K562 (cell line): ENCODE measurements around the gene CCDC47. TPM values are rescaled to one million over a fixed set of nuclear protein-coding genes. Genes with fewer than 3 reads are reported as not detected.
A peak's percentile ranks its signal among the peaks of the same experiment; 100 is the strongest.

Experiments
- AFF4 ChIP-seq: sonication (generic); formaldehyde crosslinking; IDR thresholded peaks from 2 replicates; pipeline ENCODE4 v1.8.0; 2023; ENCODE audit warnings: mild to moderate bottlenecking, missing genetic modification reagents
- EWSR1 ChIP-seq: fragments of 450-650 bp; IDR thresholded peaks from 2 replicates; pipeline ENCODE4 v1.6.1; 2018; ENCODE audit warnings: borderline replicate concordance, mild to moderate bottlenecking, low read depth, moderate library complexity; ENCODE audit not compliant: partially characterized antibody
- FOXK2 ChIP-seq, 2 experiments: fragments of 450-650 bp; IDR thresholded peaks in 1 of 2; conservative IDR thresholded peaks in 1 of 2; 2 replicates each; pipeline ENCODE4 v1.6.1; 2016; ENCODE audit warnings: low read depth in 2 of 2, mild to moderate bottlenecking in 1 of 2
- NCOR1 ChIP-seq: fragments of 450-650 bp; IDR thresholded peaks from 2 replicates; pipeline ENCODE4 v1.6.1; 2016; ENCODE audit warnings: mild to moderate bottlenecking, moderate library complexity
- NEUROD1 ChIP-seq: fragments of 150-350 bp; IDR thresholded peaks from 2 replicates; pipeline ENCODE4 v1.6.1; 2014; ENCODE audit warnings: borderline replicate concordance, low read length, low read depth; ENCODE audit not compliant: partially characterized antibody
- NR2C1 ChIP-seq, 2 experiments: fragments of 450-650 bp; IDR thresholded peaks; 2 replicates each; pipeline ENCODE4 v1.6.1; 2017; ENCODE audit warnings: mild to moderate bottlenecking in 2 of 2, antibody characterized with exemption in 1 of 2, inconsistent platforms in 1 of 2, missing compliant biosample characterization in 1 of 2, missing genetic modification characterization in 1 of 2
- POLR2AphosphoS2 ChIP-seq: IDR thresholded peaks from 2 replicates; pipeline ENCODE4 v1.6.1; 2012; ENCODE audit warnings: low read length, improper control_type of control experiment
- POLR2AphosphoS5 ChIP-seq: IDR thresholded peaks from 2 replicates; pipeline ENCODE4 v1.6.1; 2011; ENCODE audit warnings: mild to moderate bottlenecking, low read depth, low read length, moderate library complexity; ENCODE audit not compliant: control insufficient read depth, insufficient read depth
- POLR3G ChIP-seq: IDR thresholded peaks from 2 replicates; pipeline ENCODE4 v1.6.1; 2011; ENCODE audit not compliant: insufficient read length, insufficient replicate concordance; ENCODE audit errors: extremely low read depth
- TBP ChIP-seq: optimal IDR thresholded peaks from 2 replicates; pipeline ENCODE3; 2011; ENCODE audit warnings: low read depth, low read length, improper control_type of control experiment
- ZNF347 ChIP-seq: fragments of 450-650 bp; formaldehyde crosslinking; IDR thresholded peaks from 2 replicates; pipeline ENCODE4 v1.4.0; 2020; ENCODE audit warnings: low read depth, mild to moderate bottlenecking, moderate library complexity
- ZNF41 ChIP-seq: fragments of 250-450 bp; sonication (Bioruptor Pico); conservative IDR thresholded peaks from 2 replicates; pipeline ENCODE4 v1.4.0; 2020; ENCODE audit warnings: mild to moderate bottlenecking
- polyA plus RNA-seq, 8 experiments: library from polyadenylated mRNA; depleted of rRNA in 4 of 8; stranded (reverse) in 5 of 8; unstranded in 3 of 8; fragments of >200 nt; fragmentation: Nextera tagmentation in 2 of 8; fragmentation: Illumina TruSeq in 1 of 8; extraction: Ambion mirVana in 2 of 8; extraction: Trizol in 1 of 8; gene quantifications; 2 replicates each; pipeline versions ENCODE4 v1.2.1 to v1.2.3, GENCODE V29; 2011 to 2014; ENCODE audit warnings: inconsistent platforms in 1 of 8, missing spikeins in 1 of 8
- total RNA-seq, 7 experiments: library from RNA; depleted of rRNA in 6 of 7; stranded (reverse); fragments of >200 nt in 6 of 7; fragmentation: Illumina TruSeq in 2 of 7; extraction: Trizol in 2 of 7; gene quantifications; 2 replicates each; pipeline versions ENCODE4 v1.2.1 to v1.2.3, GENCODE V29; 2011 to 2021; ENCODE audit warnings: low replicate concordance in 1 of 7
- TF ChIP-seq, protein P1 (sequence below): fragments of 250-450 bp; sonication (Bioruptor Pico); IDR thresholded peaks from 2 replicates; pipeline ENCODE4 v1.4.0; 2020
- TF ChIP-seq, protein P2 (sequence below): fragments of 450-650 bp; formaldehyde crosslinking; IDR thresholded peaks from 2 replicates; pipeline ENCODE4 v1.4.0; 2022; ENCODE audit warnings: missing genetic modification characterization
- TF ChIP-seq, protein P3 (sequence below): fragments of 250-450 bp; sonication (Bioruptor Pico); IDR thresholded peaks from 2 replicates; pipeline ENCODE4 v1.9.0; 2021; ENCODE audit warnings: mild to moderate bottlenecking

CCDC47 gene
- total and polyA plus RNA-seq, 9 of the 15 experiments (the other 6 are each of a cell fraction or from before 2014, with no cell fraction given), result 15.5 to 162 (median 122) TPM

DNA sequence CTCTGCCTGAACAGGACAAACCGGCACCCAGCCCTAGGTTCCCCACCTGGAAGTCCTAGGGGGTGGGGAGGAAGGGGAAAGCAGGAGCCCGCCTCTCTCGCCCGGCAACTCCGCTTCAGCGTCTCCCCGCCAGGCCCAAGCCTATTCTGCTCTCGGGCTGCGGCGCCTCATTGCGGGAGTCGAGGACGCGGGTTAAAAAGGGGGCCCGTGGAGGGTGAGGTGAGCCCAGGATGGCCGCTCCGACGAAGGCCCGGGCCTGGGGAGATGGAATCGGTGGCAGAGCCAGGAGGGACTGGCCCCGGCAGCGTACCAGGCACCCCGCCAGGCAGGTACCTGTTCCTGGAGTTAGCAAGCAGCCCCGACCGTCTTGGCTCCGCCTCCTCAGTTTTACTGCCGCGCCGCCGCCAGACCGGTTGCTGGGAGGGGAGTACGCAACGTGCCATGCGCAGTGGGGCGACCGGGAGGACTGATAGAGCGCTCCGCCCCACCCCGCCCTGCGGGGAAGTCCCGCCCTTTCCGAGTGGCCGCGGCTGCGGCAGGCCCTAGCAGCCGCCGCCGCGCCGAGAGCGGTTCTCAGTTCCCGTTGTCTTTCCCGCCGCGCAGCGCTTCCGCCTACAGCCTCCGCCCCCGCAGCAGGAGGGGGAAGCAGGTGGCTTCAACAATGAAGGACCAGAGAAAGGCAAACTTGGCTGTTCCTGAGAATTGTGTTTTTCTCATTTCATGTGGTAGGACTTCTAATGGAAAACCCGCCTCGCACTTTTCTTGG is 31.8 kb downstream of the CCDC47 start, which contains the start of gene STRADA (continued):
- TF ChIP-seq, protein P1, sequence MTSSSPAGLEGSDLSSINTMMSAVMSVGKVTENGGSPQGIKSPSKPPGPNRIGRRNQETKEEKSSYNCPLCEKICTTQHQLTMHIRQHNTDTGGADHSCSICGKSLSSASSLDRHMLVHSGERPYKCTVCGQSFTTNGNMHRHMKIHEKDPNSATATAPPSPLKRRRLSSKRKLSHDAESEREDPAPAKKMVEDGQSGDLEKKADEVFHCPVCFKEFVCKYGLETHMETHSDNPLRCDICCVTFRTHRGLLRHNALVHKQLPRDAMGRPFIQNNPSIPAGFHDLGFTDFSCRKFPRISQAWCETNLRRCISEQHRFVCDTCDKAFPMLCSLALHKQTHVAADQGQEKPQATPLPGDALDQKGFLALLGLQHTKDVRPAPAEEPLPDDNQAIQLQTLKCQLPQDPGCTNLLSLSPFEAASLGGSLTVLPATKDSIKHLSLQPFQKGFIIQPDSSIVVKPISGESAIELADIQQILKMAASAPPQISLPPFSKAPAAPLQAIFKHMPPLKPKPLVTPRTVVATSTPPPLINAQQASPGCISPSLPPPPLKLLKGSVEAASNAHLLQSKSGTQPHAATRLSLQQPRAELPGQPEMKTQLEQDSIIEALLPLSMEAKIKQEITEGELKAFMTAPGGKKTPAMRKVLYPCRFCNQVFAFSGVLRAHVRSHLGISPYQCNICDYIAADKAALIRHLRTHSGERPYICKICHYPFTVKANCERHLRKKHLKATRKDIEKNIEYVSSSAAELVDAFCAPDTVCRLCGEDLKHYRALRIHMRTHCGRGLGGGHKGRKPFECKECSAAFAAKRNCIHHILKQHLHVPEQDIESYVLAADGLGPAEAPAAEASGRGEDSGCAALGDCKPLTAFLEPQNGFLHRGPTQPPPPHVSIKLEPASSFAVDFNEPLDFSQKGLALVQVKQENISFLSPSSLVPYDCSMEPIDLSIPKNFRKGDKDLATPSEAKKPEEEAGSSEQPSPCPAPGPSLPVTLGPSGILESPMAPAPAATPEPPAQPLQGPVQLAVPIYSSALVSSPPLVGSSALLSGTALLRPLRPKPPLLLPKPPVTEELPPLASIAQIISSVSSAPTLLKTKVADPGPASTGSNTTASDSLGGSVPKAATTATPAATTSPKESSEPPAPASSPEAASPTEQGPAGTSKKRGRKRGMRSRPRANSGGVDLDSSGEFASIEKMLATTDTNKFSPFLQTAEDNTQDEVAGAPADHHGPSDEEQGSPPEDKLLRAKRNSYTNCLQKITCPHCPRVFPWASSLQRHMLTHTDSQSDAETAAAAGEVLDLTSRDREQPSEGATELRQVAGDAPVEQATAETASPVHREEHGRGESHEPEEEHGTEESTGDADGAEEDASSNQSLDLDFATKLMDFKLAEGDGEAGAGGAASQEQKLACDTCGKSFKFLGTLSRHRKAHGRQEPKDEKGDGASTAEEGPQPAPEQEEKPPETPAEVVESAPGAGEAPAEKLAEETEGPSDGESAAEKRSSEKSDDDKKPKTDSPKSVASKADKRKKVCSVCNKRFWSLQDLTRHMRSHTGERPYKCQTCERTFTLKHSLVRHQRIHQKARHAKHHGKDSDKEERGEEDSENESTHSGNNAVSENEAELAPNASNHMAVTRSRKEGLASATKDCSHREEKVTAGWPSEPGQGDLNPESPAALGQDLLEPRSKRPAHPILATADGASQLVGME, result no peak
- TF ChIP-seq POLR2AphosphoS2, result no peak
- peak; percentile 81; the same call in 1 of the 2 replicates for TF ChIP-seq POLR2AphosphoS5
- TF ChIP-seq NR2C1 (IDR thresholded peaks at IDR 0.05), result 0 out of 2 replicates have a peak, but pooled peaks have one; percentile 7
- no peak for TF ChIP-seq NR2C1 (tag; IDR thresholded peaks at IDR 0.05)
- TF ChIP-seq ZNF347 (CRISPR knock-in tag), result no peak
- peak; percentile 75 for TF ChIP-seq NEUROD1
- TF ChIP-seq POLR3G, result no peak
- no peak for TF ChIP-seq ZNF41 (CRISPR knock-in tag)
- no peak for TF ChIP-seq EWSR1
- no peak for TF ChIP-seq NCOR1
- TF ChIP-seq, protein P2, sequence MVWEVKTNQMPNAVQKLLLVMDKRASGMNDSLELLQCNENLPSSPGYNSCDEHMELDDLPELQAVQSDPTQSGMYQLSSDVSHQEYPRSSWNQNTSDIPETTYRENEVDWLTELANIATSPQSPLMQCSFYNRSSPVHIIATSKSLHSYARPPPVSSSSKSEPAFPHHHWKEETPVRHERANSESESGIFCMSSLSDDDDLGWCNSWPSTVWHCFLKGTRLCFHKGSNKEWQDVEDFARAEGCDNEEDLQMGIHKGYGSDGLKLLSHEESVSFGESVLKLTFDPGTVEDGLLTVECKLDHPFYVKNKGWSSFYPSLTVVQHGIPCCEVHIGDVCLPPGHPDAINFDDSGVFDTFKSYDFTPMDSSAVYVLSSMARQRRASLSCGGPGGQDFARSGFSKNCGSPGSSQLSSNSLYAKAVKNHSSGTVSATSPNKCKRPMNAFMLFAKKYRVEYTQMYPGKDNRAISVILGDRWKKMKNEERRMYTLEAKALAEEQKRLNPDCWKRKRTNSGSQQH (CRISPR knock-in tag), result no peak
- TF ChIP-seq, protein P3, sequence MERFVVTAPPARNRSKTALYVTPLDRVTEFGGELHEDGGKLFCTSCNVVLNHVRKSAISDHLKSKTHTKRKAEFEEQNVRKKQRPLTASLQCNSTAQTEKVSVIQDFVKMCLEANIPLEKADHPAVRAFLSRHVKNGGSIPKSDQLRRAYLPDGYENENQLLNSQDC, result peak; percentile 78; the same call in 1 of the 2 replicates
- no peak for TF ChIP-seq FOXK2 (conservative IDR thresholded peaks at IDR 0.05 in 1 of 2, IDR thresholded peaks at IDR 0.05 in 1 of 2; ENCODE audit: low read depth in 2 of 2)
- TF ChIP-seq TBP, result peak; percentile 71
- TF ChIP-seq AFF4 (CRISPR knock-in tag), result peak; percentile 25; the same call in 1 of the 2 replicates
